Activated CD4-positive, alpha-beta T cell treated with anti-CD3 and anti-CD28 coated beads for 1 hour (primary cell): ENCODE data around the gene LRRC17.

ENCODE experiments used
- DNase-seq: peaks from one replicate; pipeline ENCODE4 v3.0.0-alpha.2; 2020

LRRC17 gene, protein sequence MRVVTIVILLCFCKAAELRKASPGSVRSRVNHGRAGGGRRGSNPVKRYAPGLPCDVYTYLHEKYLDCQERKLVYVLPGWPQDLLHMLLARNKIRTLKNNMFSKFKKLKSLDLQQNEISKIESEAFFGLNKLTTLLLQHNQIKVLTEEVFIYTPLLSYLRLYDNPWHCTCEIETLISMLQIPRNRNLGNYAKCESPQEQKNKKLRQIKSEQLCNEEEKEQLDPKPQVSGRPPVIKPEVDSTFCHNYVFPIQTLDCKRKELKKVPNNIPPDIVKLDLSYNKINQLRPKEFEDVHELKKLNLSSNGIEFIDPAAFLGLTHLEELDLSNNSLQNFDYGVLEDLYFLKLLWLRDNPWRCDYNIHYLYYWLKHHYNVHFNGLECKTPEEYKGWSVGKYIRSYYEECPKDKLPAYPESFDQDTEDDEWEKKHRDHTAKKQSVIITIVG

DNA sequence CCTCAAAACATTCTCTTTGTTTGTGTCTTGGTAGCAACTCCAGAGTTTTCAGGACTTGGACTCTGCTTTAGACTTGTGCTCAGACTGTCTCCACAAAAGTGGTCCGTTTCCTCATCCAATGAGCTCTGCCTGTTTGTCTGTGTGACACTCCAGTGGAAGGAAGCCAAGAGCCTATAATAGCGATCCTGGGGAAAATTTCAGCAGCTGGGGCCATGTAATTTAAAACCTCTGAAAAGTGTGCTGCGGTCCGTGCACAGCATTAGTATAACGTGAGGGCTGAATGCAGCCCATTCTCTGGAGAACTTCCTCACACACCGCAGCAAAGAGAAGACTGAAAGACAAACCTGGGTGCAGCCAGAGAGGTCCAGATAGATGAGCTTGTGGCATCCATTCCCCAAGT is at the start of gene LRRC17:
Gene LRRC17 (plus strand): TSS at position 259 of the 400 bp plus-strand sequence. CDS start 20,914 bp downstream, outside the sequence.
- DNase-seq: no peak

DNA sequence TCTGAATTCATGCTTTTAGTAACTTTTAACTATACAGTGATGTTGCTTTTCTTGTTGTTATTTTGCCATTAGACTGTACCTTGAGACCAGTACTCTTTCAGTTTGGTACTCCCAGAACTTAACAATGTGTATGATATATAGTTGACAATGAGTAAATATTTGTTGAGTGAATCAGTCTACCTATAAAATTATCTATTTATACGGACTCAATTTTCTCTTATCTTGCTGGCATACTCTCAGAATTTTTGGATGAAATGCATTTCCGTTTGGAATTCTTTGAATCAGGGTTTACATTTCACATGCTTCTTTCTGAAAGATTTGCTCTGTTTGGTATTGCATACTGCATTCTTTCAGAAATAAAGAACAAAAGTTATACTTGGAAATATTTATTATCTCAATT is 47.8 kb upstream of the LRRC17 start:
- DNase-seq: no peak

DNA sequence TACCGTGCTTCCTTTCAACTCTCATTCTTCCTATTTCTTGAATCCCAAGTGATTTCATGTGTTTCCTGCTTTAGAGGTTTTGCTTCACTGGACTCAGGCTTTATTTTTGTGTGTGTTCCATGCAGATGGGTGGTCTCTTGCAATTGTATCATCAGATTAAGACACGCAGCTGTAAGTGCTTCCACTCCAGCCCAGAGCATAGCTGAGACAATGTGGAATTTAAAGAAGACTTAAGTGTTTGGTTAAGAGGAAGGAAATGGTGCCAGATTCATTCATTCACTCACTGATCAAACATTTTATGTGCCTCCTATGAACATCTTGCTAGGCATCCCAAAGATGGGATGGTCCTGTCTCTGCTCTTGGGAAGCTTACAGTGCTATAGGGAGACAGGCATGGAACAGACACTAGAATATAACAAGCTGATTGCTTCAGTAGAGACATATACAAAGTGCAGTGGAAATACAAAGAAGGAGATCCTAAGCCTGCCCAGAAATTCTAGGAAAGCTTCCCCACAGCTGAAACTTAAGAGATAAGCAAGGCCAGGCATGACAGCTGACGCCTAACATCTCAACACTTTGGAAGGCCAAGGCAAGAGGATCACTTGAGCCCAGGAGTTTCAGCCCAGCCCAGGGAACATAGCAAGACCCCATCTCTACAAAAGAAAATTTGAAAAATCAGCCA is 46.1 kb upstream of the LRRC17 start:
- no peak for DNase-seq

DNA sequence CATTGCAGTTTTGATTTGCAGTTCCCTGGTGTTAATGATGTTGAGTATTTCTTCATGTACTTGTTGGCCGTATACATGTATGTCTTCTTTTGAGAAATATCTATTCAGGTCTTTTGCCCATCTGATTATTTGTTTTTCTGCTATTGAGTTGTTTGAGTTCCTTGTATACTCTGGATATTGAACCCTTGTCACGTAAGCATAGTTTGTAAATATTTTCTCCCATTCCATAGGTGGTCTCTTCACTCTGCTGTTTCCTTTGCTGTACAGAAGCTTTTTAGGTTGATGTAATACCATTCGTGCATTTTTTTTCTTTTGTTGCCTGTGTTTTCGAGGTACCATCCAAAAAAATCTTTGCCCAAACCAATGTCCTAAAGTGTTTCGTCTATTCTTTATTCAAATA is 43.6 kb upstream of the LRRC17 start:
- no peak for DNase-seq

DNA sequence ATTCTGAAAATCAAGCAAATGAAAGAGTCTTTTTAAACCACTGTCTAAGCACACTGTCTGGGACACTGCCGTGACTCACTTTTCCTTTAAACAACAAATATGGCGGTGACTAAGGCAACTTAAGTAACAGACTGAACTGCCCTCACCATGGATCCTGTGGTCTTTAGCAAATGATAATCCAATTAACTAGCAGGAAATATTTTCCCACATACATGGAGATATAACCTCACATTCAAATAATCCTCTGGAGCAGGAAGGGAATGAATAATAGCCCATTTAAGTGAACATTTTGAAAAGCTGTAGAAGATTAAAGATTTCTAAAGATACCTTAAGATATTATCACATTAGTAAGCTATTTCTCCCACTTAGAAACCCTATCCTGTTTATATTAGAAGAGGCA is 40.3 kb upstream of the LRRC17 start:
- DNase-seq: no peak

DNA sequence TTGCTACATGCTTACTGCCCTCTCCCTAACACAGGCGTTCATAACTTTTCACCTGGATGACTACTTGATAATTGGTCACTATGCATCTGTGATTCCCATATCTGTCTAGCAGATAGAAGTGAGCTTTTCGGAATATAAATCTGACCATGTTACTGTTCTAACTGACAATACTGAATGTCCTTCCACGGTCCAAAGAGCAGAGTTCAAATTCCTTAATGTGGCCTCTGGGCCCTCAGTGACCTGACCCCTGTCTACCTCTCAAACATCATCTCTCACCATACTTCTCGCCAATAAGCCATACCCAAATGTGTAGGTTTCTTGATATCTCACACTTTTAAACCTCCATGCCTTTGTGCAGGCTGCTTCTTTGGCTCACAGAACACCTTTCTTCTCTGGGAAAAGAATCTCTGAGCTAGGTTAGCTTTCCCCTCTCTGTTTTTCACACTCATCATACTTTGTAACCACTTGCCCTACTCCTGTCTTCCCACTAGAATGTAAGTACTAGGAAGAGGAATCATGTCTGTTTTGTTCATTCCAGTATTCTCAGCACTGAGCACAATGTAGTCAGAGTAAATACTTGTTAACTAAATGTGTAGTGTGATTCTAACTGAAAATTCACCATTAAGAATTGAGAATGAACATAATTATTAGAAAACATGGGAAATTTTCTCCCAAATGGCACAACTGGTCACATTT is 39.2 kb upstream of the LRRC17 start:
- DNase-seq: no peak

DNA sequence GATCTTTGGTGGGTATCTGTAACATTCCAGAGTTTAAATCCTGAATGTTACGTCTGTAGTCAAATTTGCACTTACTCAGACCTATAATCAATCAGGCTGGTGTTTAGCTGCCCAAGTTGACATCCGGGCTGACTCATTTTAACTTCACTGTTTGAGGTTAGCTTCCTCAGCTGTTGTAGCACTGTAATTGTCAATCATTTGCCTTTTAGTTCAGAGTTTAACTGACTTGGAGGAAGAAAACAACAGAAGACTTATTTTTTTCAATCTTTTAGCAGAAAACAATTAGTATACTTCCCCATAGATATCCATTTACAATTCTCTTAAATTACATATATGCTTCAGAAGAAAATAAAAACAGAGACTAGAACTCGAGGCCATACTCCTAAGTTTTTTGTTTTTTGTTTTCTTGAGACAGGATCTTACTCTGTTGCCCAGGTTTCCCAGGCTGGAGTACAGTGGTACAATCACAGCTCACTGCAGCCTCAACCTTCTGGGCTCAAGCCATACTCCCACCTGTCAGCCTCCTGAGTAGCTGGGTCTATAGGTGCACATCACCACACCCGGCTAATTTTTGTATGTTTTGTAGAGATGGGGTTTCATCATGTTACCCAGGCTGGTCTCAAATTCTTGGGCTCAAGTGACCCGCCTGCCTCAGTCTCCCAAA is 38.5 kb upstream of the LRRC17 start:
- DNase-seq: no peak

DNA sequence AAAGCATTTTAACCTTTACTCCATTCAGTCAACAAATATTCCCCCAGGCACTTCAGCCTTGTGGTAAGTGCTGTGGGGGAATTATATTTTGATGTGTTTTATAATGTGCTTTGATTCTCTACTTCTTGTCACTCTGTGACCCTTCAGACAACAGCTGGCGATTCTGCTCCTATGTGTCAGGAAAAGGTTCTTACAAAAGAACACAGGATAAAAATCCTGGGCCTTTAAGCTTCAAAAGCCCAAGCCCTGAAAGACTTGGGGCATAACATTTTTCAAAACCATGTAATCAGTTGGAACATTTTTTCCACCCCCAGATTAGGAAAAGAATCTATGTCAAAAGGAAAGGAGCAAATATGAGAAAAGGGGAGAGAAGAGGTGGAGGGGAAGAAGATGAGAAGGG is 37.8 kb upstream of the LRRC17 start:
- no peak for DNase-seq

DNA sequence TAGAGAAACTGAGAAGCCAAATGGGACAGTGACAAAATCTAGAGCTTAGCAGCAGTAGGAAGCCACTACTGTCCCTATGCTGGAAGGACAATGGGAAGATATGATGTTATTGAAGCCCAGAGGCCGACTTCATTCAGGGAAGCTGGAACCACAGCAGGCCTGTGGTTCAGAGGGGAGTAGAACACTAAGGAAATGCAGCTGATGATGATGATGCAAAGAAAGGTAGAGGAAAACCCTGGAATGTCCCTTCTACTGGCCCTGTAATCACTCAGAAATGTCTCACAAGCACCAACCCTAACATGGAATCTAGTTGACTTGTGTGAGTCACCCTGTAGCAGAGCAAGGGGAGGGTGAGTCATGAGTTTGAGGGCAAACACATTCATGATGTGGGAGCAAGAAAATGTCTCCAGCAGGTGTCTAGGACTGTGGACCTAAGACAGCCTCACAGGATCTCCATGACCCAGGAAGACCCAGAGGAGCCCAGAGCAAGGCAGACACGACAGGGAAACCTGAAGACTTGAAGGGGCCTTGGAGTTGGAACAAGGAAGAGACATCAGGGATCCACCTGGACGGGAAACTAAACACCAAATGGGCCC is 37.0 kb upstream of the LRRC17 start:
- DNase-seq: no peak

DNA sequence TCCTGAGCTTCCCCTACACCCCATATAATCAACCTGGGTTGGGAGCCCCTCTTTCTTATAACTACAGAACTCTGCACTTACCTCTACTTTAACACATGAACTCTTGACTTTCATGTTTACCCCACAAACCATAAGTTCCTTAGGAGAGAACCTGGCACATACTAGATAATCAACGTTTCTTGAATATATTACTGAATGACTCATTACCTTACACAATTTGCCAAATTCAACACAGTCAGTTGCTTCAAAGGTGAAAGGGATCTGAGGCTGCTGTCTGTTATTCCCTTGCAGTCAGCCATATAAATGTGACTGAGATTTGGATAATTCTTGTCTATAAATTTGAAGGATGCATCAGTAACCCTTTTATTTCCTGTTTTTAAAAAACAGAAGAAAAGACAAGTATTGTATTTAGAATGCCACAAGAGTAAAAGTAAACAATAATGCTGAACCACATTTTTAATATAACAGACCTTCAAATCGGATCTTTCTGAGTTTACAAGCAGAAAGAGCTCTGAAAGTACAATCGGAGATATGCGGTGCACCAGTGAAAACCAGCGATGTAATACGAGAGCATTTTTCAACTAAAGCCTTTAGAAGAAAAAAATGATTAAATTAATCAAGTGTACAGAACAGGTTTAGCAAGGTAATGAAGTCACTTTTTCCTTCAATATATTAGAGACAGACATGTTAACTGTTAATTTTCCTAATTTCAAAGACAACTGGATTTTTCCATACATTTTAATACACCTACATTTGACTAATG is 29.5 kb upstream of the LRRC17 start:
- no peak for DNase-seq

DNA sequence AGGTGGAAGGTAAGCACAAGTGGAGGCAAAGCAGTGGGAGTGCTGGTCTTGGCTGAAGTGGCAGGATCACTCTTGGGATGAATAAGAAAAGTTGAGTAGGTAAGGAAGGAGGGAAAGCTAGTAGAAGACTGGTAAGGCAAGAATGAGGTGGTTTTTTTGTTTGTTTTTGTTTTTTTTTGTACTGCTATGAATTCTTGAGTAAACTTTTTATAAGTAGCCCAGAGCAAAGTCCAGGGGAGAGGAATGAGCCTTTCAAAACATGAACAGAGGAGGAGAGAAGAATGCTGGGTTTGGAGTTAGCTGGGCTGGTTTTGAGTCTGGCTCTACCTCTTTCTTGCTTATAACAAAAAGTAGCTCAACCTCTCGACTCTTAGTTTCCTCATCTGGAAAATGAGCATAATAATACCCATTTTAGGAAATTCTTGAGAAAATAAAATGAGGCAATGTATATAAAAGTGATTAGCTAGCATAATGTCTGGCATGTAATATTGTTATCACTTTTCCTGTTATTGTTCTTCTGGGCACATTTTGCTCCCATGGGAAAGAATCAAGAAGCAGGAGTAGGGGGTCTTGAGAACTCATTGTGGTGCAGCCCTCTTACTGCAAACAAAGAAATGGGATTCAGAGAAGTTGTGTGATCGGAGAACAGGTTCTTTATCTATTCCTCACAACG is 24.1 kb upstream of the LRRC17 start:
- no peak for DNase-seq

DNA sequence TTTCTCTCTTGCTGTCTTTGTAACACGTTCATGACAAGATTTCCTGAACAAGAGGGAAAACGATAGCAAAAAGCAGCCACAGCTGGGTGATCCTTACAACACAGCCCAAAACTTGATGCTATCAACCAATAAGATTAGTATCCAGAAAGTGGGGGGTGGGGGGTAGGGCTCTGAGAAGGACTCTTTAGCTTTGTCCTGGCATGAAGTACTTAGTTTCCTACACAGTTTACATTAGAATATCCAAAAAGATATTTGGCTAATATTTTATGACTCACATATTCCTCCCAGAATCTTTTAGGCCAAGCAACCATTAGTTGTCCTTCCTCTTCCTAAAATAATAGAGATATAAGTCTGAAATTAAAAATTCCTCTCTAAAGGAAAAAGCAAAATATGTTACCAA is 22.9 kb upstream of the LRRC17 start:
- no peak for DNase-seq

DNA sequence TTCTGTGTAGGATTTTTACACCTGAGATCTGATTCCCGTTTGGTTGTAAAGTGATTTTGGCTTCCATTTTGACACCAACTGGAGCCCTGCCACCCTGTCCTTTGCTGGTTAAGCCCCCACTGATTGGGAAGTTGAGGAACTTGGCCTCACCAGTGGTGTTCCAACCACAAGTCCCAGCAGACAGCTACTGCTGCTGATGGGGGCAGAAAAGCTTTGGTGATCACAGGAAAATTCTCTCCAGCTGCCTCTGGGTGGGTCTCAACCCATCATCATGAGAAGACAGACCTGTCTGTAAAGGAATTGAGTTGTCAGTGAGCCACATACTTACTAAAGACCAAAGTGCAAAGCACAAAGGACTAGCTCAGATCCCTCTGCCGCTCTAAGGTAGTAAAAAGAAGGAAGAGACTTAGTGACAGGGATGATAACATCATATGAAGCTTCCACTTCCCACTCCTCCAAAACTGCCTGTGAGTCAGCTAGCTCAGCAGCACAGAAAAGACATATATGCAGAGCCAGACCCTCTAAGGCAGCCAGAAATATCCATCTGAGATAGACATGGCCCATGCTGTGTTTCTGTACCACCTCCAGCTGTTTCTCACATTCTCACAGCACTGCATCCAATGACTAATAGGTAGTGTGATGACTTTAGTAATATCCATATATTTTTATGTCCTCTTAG is 22.4 kb upstream of the LRRC17 start:
- no peak for DNase-seq

DNA sequence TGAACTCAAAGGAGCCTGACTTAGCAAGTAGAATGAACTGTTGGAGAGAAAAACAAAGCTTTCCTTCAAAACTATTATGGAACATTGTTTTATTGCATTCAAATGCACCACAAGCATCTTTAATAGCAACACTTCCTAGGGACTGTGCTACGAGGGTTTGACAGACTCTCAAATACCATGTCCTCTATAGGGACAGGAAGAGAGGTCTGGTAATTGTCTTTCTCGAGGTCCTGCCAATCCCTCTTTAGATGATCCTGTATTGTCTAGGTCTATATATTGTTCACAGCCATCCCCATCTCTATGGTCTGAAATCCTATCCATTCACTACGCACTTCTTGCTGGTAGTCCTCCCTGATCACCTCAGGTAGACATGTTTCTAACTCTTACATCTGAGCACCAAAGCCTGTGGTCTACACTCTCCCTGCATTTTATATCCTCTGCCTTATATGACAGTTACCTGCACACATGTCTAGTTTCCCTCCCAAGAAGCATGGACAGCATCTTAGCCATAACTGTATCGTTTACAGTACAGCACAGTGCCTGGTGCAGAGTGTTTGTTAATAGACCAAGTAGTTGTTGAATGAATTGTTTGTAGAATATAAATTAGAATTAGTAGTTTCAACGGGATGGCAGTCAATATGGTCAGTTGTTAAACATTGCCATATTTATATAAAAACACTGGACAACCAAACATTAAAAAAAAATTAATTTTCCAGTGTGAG is 21.7 kb upstream of the LRRC17 start:
- DNase-seq: no peak

DNA sequence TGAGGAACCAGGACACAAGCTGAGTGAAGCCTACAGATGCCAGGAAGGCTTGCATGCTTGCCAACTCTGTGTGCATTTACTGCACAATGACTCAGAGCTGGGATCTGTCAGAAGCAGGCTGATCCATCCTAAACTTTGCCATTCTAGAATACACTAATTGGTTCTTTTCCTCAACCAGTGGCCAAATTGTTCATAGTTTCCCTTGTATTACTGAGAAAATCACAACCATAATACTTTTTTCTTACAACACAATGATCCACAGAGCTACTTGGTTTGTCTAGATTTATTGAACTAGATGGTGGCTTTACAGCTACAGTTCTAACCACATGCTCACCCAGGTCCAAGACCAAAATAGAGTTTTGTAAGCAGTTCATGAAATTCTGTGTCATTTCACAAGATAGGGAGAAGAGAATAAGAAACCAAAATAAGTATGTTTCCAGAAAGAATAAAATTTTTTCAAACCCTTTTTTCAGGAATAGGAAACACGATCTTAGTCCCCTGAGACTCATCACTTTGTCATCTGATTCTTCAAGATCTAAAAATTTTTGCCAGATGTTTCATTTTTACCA is 21.0 kb upstream of the LRRC17 start:
- no peak for DNase-seq

DNA sequence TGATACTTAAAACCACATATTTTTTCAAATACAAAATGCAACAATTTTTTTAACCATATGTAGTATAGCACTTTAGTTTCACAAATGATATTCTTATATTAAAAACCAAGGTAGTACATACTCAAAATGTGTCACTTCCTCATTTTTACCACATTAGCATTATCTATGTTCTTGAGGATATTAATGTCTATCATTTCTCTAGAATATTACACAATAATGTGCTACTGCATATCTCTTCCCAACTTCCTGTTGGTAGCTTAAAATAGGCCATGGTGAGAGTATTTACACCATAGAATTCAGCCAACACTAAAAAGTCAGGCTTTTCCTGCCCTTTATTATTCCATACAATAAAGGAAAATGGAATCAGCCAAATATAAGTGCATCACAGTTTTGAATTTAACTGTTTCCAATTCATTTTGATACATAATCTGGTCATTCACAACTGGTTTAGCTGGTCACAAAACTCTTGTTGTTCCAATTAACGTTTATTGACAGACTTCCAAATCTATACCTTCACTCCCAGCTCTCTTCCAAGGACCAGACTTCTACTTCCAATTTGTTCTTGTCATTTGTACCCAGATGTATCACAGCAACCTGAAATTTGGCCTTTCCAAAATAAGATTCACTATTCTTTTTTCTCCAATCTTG is 20.0 kb upstream of the LRRC17 start:
- DNase-seq: no peak

DNA sequence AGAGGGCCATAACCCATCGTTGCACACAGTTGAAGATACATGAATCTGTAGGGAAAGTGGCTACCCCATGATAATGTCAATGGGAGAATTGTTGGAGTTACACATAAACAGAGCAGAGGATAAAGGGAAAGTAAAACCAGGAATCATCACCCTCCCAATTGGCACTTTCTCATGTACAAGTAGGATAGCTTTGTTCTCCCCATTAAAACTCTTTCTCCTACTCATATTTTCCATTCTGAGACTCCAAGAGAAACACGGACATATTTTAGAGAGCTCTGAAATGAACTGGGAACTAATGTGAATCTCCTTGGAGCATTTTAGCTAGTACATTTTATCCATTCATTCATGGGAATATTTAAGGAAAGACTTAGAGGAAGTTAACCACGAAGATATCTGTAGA is 17.2 kb upstream of the LRRC17 start:
- no peak for DNase-seq

DNA sequence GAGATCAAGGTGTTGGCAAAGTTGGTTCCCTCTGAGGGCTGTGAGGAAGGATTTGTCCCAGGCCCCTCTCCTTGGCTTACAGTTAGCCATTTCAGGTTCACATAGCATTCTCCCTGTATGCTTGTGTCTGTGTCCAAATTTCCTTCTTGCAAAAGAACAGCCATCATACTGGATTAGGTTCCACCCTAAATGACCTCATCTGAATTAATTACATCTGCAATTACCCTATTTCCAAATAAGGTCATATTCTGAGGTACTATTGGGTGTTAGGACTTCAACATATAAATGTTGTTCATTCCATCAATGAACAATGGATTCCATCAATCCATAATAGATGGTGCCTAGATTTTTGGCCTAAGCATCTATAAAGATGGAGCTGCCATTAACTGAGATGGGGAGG is 16.2 kb upstream of the LRRC17 start:
- DNase-seq: no peak

DNA sequence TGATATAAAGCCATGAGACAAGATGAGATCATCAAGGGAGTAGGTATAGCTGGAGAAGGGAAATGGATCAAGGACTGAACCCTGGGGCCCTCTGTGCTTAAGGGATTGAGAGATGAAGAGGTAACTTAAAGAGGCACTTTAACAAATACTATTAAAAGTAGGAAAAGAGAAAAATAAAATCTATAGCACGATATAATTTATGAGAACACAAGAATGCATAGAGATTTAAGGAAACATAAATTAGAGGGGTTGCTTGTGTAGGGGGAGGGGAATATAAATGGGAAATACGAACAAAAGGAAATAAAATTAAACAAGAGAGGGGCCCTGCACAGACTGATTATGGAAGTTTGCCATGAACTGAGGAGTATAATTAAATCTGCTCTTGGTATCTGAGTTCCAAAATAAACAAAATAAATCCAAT is 15.6 kb upstream of the LRRC17 start:
- no peak for DNase-seq
